DMS53 treated with DMSO at 0.1 percent for 48 hours (cell line): ENCODE results near the gene FFAR3.
"Not testable (repeated sequence)": the region's sequence is repeated elsewhere in the genome, so short reads cannot be mapped to it uniquely, and the experiment has no call there.

Experiments
- DNase-seq: peaks from one replicate; lab custom pipeline; 2025; ENCODE audit not compliant: unreplicated experiment; lab: John Stamatoyannopoulos, UW

The FFAR3 gene

GRCh38 chr19:35349614-35350521 lies 8.4 kb upstream of the FFAR3 start:
- DNase-seq, result no peak

DNA sequence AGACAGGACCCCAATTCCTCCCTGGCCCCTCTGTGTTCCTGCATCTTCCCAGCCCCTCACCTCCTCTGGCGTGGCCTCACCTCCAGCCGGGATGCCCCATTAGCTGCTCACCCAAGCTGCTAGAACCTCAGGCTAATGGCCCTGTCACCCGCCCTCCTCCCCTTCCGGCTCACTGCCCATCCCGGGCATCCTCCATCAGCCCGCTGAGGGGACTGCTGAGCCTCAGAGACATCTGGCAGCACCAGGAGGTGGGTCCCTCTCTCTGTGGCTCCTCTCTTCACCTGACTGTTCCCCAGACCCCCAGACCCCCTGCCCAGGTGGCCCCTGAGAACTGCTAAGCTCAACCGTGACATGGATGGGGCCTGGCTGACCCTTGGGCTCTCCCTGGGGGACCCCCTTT lies 7.7 kb upstream of the FFAR3 start:
- DNase-seq, result no peak

GRCh38 chr19:35351411-35352176 lies 6.7 kb upstream of the FFAR3 start:
- no peak for DNase-seq

- no peak for DNase-seq
Measured at GRCh38 chr19:35352177-35352447, 6.1 kb upstream of the FFAR3 start.

DNA sequence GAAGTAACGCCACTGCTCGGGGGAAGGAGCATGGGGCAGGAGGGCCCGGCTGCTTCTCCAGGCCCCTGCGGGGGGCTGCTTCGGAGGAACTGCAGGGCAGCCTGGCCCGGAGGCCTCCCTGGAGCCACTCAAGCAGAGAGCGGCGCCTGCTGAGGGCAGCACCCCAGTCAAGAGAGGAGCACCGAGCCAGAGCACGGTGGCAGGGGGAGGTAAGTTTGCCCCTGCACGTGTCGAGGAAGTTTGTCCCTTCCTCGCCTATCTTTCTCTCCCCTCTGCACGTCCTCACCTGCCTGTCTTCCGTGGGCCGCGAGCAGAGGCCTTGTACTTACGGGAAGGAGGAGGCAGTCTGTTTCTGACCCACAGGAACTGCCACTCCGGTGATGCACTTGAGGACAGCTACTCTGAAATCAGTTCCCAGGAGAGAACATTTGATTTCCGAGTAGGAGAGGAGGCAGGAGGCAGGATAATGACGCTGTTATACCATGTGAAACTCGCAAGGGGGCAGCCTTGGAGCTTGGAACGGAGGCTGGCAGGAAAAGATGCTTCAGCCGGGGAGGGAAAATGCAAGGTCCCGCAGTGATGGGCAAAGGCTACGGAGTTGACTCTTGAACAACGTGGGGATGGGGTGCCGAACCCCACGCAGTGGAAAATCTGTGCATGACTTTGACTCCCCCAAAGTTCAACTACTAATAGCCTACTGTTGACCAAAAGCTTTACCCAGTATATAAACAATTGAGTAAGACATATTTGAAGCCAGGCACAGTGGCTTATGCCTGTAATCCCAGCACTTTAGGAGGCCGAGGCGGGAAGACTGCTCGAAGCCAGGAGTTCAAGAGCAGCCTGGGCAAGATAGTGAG lies 5.6 kb upstream of the FFAR3 start:
- peak; percentile 83 for DNase-seq

- no peak for DNase-seq
Measured at GRCh38 chr19:35353635-35354034, 4.6 kb upstream of the FFAR3 start.

GRCh38 chr19:35354898-35355297 lies 3.4 kb upstream of the FFAR3 start:
- no peak for DNase-seq

GRCh38 chr19:35355791-35356460 lies 2.3 kb upstream of the FFAR3 start:
- DNase-seq, result no peak

- DNase-seq, result not testable (repeated sequence)
Measured at GRCh38 chr19:35358834-35359233, 574 bp downstream of the FFAR3 start.

DNA sequence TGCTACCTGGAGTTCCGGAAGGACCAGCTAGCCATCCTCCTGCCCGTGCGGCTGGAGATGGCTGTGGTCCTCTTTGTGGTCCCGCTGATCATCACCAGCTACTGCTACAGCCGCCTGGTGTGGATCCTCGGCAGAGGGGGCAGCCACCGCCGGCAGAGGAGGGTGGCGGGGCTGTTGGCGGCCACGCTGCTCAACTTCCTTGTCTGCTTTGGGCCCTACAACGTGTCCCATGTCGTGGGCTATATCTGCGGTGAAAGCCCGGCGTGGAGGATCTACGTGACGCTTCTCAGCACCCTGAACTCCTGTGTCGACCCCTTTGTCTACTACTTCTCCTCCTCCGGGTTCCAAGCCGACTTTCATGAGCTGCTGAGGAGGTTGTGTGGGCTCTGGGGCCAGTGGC lies 1.1 kb downstream of the FFAR3 start:
- DNase-seq, result not testable (repeated sequence)

DNA sequence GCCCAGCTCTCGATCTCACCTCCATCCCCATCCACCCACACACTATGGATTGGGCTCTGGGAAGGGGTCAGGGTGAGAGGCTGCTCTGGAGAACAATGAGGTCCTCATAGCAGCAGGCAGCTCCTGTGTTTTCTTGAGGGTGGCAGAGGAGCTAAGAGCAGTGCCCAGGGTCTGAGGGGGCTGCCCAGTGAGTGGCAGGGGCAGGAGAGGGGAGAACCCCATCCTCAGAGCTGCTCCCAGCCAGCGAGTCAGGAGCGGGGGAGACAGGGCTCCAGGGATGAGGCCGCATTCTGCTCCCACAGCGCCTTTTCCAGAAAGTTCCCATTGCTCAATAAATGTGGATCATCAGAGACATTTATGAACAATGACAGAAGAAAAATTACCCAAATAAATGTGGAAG lies 1.8 kb downstream of the FFAR3 start:
- not testable (repeated sequence) for DNase-seq

- DNase-seq, result no peak
Measured at GRCh38 chr19:35360880-35361420, 2.7 kb downstream of the FFAR3 start.

DNA sequence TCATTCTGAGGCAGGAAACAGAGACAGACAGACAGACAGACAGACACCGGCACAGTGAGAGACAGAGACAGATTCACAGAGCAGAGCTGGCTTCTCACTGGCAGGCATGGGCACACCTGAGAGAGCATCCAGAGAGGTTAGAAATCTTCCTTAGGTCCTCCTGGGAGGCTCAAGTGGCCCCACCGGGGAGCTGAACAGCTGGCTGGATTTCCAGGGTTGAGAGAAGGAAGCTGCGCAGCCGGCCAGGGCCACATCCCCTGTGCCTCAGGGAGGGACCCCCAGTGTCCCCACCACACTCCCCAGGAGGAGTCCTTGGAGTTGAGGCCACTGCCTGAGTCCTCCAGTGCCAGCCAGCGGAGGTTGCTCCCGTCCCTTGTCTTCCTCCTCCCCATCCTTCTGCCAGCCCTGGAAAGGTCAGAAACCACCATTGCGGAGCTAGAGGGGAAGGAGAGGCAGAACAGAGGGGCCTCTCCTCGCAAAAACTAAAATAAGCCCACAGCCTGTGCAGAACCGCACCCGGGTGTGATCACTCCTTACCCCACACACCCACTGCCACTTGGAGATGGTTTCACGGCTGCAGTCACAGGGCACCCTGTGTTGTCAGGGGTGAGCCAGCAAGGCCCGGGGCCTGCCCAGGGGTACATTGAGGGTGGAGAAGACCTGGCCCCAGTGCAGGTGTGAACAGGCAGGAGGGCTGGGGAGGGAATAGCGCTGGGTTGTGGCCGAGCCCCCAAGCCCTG lies 4.2 kb downstream of the FFAR3 start:
- DNase-seq, result no peak

- DNase-seq, result no peak
Measured at GRCh38 chr19:35363001-35363590, 4.8 kb downstream of the FFAR3 start.

DNA sequence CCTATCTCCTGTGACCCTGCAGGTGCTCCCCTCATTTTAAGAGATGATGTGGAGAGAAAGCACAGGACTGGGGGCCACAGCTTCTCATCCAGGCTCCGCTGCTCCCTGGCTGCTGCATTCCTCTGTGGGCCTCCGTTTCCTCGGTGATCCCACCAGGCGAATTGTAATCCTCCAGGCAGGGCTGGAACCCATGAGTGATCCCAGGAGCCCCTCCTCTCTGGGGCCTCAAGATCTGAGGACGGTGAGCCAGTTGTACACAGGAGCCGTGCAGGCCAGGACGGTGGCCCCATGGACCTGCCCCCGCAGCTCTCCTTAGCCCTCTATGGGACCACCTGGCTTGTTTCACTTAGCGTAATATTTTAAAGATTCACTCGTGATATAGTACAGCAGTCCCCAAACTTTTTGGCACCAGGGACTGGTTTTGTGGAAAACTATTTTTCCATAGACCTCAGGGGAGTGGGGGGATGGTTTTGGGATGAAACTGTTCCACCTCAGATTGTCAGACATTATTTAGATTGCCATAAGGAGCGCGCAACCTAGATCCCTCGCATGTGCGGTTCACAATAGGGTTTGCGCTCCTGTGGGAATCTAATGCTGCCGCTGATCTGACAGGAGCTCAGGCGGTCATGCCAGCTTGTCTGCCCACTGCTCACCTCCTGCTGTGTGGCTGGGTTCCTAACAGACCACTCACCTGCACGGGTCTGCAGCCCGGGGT lies 5.6 kb downstream of the FFAR3 start:
- no peak for DNase-seq

- DNase-seq, result no peak
Measured at GRCh38 chr19:35365303-35365702, 7.0 kb downstream of the FFAR3 start.

- DNase-seq, result no peak
Measured at GRCh38 chr19:35368378-35368777, 10.1 kb downstream of the FFAR3 start.

DNA sequence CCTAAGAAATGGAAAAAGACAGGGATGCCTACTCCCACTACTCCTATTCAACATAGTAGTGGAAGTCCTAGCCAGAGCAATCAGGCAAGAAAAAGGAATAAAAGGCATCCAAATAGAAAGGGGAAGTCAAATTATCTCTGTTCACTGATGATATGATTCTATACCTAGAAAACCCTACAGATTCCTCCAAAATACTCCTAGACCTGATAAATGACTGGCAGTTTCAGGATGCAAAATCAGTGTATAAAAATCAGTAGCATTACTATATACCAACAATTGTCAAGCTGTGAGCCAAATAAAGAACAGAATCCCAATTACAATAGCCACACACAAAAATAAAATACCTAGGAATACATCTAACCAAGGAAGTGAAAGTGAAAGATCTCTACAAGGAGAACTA lies 11.3 kb downstream of the FFAR3 start:
- no peak for DNase-seq

GRCh38 chr19:35370722-35371121 lies 12.5 kb downstream of the FFAR3 start, which contains the start of gene GPR42:
GPR42 (plus strand) TSS chr19:35371068; CDS start chr19:35371360, 292 bp downstream.
- no peak for DNase-seq
